HEK293T (cell line): ENCODE measurements around the gene UGCG.
"Not testable (repeated sequence)": the region's sequence is repeated elsewhere in the genome, so short reads cannot be mapped to it uniquely, and the experiment has no call there.

Experiments used
- CTCF ChIA-PET: fragments of 350-600 bp; formaldehyde crosslinking; extraction: SDS; loops from one replicate; lab custom pipeline; 2021; ENCODE audit warnings: antibody characterized with exemption, inconsistent platforms; lab: Yijun Ruan, JAX
- POLR2A ChIA-PET: fragments of 350-600 bp; formaldehyde crosslinking; extraction: SDS; loops from one replicate; lab custom pipeline; 2020; ENCODE audit warnings: antibody characterized with exemption, inconsistent platforms; lab: Yijun Ruan, JAX
- DNase-seq: peaks from one replicate; pipeline ENCODE4 v3.0.0; 2012; ENCODE audit warnings: mixed read lengths; ENCODE audit errors: extremely low spot score
- ARNT ChIP-seq: fragments of 450-650 bp; IDR thresholded peaks from 2 replicates; pipeline ENCODE4 v1.6.1; 2017; ENCODE audit warnings: mild to moderate bottlenecking
- BHLHE40 ChIP-seq: fragments of 450-650 bp; IDR thresholded peaks from 2 replicates; pipeline ENCODE4 v1.6.1; 2016; ENCODE audit warnings: mild to moderate bottlenecking, moderate library complexity, borderline replicate concordance
- CTBP1 ChIP-seq: fragments of 450-650 bp; IDR thresholded peaks from 2 replicates; pipeline ENCODE4 v1.6.1; 2016; ENCODE audit warnings: borderline replicate concordance
- ELF4 ChIP-seq: fragments of 450-650 bp; IDR thresholded peaks from 2 replicates; pipeline ENCODE4 v1.6.1; 2017; ENCODE audit warnings: antibody characterized with exemption
- FOXA1 ChIP-seq: fragments of 450-650 bp; IDR thresholded peaks from 2 replicates; pipeline ENCODE4 v1.6.1; 2016; ENCODE audit warnings: mild to moderate bottlenecking
- FOXK2 ChIP-seq: fragments of 450-650 bp; IDR thresholded peaks from 2 replicates; pipeline ENCODE4 v1.6.1; 2016; ENCODE audit warnings: mild to moderate bottlenecking
- FOXM1 ChIP-seq: fragments of 450-650 bp; IDR thresholded peaks from 2 replicates; pipeline ENCODE4 v1.6.1; 2017; ENCODE audit warnings: mild to moderate bottlenecking, borderline replicate concordance
- HDGF ChIP-seq: fragments of 450-650 bp; IDR thresholded peaks from 2 replicates; pipeline ENCODE4 v1.6.1; 2017; ENCODE audit warnings: antibody characterized with exemption, borderline replicate concordance
- L3MBTL2 ChIP-seq: fragments of 450-650 bp; conservative IDR thresholded peaks from 2 replicates; pipeline ENCODE4 v1.6.1; 2016; ENCODE audit warnings: mild to moderate bottlenecking
- LEF1 ChIP-seq: fragments of 450-650 bp; IDR thresholded peaks from 2 replicates; pipeline ENCODE4 v1.6.1; 2017; ENCODE audit warnings: mild to moderate bottlenecking, borderline replicate concordance
- NFRKB ChIP-seq: fragments of 450-650 bp; IDR thresholded peaks from 2 replicates; pipeline ENCODE4 v1.6.1; 2016; ENCODE audit warnings: mild to moderate bottlenecking, moderate library complexity
- SP1 ChIP-seq: fragments of 450-650 bp; IDR thresholded peaks from 2 replicates; pipeline ENCODE4 v1.6.1; 2017
- SUZ12 ChIP-seq: fragments of 450-650 bp; IDR thresholded peaks from 2 replicates; pipeline ENCODE4 v1.6.1; 2016; ENCODE audit warnings: mild to moderate bottlenecking
- TARDBP ChIP-seq: fragments of 450-650 bp; IDR thresholded peaks from 2 replicates; pipeline ENCODE4 v1.6.1; 2016
- ZNF384 ChIP-seq: fragments of 450-650 bp; IDR thresholded peaks from 2 replicates; pipeline ENCODE4 v1.6.1; 2016
- TF ChIP-seq, protein P1 (sequence below): fragments of 450-650 bp; IDR thresholded peaks from 2 replicates; pipeline ENCODE4 v1.6.1; 2016

Gene UGCG

DNA sequence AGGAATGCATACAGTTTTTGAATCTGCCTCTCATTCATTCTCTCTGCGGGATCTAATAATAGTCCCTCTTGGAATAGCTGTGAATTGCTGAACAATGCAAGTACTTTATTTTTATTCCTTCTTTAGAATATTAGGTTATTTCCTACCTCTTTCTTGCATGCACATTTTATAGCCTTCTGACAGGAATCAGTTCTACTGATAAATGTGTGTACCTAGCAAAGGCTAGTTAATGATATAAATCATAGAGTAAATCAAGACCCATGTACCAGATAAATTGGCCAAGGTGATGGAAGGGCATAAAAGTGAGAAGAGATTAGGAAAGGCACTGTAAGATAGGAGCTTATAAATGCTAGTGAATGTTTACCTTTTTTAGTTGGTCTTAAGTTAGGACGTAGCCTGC, 19.2 kb upstream of the UGCG start:
- DNase-seq: no peak

DNA sequence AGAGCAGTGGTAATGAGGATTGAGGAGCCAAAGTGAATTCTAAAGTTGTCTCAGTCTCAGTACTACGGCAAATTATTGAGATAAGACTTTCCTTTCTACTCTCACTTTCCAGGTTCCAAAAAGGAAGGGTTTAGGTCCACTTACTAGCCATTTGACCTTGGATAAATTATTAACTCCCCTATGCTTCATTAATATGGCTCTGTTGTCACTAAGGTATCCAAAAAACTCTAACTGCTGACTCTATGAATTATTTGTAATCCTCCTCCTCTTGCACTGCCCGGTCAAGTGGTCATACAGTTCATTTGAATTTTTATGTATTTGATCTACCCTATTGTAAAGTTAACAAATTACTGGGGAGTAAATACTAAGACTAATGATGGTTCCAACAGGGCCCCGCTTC, 17.7 kb upstream of the UGCG start:
- ChIA-PET CTCF (no interaction called here), POLR2A (no interaction called here)
- TF ChIP-seq, protein P1, sequence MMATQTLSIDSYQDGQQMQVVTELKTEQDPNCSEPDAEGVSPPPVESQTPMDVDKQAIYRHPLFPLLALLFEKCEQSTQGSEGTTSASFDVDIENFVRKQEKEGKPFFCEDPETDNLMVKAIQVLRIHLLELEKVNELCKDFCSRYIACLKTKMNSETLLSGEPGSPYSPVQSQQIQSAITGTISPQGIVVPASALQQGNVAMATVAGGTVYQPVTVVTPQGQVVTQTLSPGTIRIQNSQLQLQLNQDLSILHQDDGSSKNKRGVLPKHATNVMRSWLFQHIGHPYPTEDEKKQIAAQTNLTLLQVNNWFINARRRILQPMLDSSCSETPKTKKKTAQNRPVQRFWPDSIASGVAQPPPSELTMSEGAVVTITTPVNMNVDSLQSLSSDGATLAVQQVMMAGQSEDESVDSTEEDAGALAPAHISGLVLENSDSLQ: no peak
- TF ChIP-seq NFRKB (no peak), FOXA1 (no peak), ZNF384 (no peak), CTBP1 (no peak), FOXK2 (no peak), FOXM1 (no peak), TARDBP (no peak), HDGF (no peak), ELF4 (no peak), LEF1 (no peak), SUZ12 (no peak), L3MBTL2 (no peak), SP1 (no peak), ARNT (no peak), BHLHE40 (no peak)
- no peak for DNase-seq

More for the DNA sequence above, 19.2 kb upstream of the UGCG start:
- ChIA-PET CTCF (no interaction called here), POLR2A (interaction anchor here (0.6 kb wide), 1 partner anchor 28 kb away, joined by 3 read pairs; no protein-coding TSS in a partner anchor)
- TF ChIP-seq FOXM1 (no peak), FOXK2 (no peak), CTBP1 (no peak), SP1 (no peak), ZNF384 (no peak), L3MBTL2 (no peak), BHLHE40 (no peak)
- TF ChIP-seq, protein P1: no peak

DNA sequence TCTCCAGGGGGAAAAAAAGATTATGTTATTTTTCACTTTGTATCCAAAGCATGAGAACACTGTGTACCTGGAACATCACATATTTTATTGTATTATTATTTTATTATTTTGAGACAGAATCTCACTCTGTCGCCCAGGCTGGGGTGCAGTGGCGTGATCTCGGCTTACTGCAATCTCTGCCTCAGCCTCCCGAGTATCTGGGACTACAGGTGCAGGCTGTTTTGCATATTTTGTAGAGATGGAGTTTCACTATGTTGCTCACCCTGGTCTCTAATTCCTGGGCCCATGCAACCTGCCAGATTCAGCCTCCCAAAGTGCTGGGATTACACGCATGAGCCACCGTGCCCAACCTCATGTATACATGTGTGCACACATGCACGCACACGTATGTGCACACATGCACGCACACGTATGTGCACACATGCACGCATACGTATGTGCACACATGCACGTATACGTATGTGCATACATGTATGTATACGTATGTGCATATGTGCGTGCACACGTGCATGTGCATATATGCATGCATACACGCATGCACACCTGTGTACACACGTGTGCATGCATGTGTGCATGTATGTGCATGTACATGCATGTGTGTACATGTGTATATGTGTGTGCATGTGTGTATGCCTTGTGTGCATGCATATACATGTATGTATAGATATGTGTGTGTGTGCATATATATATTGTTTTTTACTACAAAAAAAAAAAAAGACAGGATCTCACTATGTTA, 9.5 kb upstream of the UGCG start:
- ChIA-PET CTCF (no interaction called here), POLR2A (interaction anchor here (1.0 kb wide), 1 partner anchor 10 kb away, joined by 3 read pairs; the partner anchor contains the start of gene UGCG)

DNA sequence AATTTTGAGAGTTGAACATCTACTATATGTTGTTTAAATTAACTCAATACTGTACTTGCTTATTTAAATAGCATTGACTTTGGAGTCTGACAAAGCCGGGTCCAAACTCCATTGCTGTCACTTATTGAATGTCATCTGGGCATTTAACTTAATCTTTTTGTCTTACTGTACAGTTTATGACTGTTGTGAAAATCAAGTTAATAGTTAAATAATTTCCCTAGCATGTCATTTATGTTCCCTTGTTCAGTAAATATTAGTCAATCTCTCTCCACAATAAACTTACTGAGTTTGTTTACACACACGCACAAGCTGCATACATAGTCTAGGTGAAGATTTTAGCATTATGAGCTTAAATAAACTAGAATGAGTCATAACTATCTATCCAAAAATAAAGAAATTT, 6.3 kb upstream of the UGCG start:
- DNase-seq: no peak
- no peak for TF ChIP-seq HDGF
- TF ChIP-seq SP1: no peak
- no peak for TF ChIP-seq ELF4
- TF ChIP-seq L3MBTL2: no peak
- no peak for TF ChIP-seq FOXA1
- no peak for TF ChIP-seq ARNT
- TF ChIP-seq, protein P1: no peak
- TF ChIP-seq LEF1: no peak
- TF ChIP-seq FOXM1: no peak
- no peak for TF ChIP-seq ZNF384
- no peak for TF ChIP-seq SUZ12
- TF ChIP-seq BHLHE40: no peak
- no peak for TF ChIP-seq NFRKB
- no peak for TF ChIP-seq TARDBP
- no peak for TF ChIP-seq FOXK2
- CTCF ChIA-PET: no interaction called here
- POLR2A ChIA-PET: no interaction called here

More for the DNA sequence above, 9.5 kb upstream of the UGCG start:
- no peak for DNase-seq
- no peak for TF ChIP-seq FOXA1
- no peak for TF ChIP-seq NFRKB
- TF ChIP-seq CTBP1: no peak
- TF ChIP-seq LEF1: no peak
- no peak for TF ChIP-seq BHLHE40
- no peak for TF ChIP-seq L3MBTL2

DNA sequence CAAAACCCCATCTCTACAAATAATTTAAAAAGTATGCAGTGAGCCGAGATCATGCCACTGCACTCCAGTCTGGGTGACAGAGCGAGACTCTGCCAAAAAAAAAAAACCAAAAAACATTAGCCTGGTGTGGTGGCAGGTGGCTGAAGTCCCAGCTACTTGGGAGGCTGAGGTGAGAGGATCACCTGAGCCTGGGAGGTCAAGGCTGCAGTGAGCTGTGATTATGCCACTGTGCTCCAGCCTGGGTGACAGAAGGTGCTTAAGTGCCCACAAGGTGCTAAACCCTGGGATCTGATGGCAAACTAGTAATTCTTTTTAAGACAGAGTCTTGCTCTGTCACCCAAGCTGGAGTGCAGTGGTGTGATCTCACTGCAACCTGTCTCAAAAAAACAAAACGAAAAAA, 5.7 kb upstream of the UGCG start:
- CTCF ChIA-PET, DNase-seq, POLR2A ChIA-PET: not testable (repeated sequence)

DNA sequence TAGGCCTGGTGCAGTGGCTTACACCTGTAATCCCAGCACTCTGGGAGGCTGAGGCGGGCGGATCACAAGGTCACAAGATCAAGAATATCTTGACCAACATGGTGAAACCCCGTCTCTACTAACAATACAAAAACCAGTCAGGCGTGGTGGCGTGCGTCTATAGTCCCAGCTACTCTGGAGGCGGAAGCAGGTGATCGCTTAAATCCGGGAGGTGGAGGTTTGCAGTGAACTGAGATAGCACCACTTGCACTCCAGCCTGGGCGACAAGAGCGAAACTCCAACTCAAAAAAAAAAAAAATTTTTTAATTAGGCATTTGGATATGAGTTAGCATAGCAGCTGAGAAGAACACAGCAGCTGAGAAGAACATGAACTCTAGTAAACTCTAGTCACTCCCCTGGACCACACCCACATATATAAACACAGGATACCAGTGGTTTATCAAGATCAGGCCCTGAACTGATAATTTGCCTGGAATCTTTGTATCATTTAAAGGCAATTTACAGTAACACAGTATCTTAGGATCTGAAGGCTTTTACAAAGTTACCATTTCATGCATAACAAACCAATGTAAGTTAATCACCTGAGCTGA, 4.6 kb upstream of the UGCG start:
- TF ChIP-seq ZNF384 (no peak), CTBP1 (no peak), ELF4 (no peak), BHLHE40 (no peak), FOXA1 (no peak), L3MBTL2 (no peak), SUZ12 (no peak), SP1 (no peak), FOXM1 (no peak), HDGF (no peak), FOXK2 (no peak), NFRKB (no peak), LEF1 (no peak)
- POLR2A ChIA-PET: no interaction called here
- no peak for DNase-seq
- CTCF ChIA-PET: no interaction called here
